Neutrophil (primary cell): ENCODE data around the gene PSD2.

ENCODE experiments used
- H3K27ac ChIP-seq: fragments of 200-600 bp; sonication (generic); 2 replicates; pipeline ENCODE4 v1.5.1; 2016; ENCODE audit warnings: mild to moderate bottlenecking, moderate library complexity
- H3K27me3 ChIP-seq: fragments of 200-600 bp; sonication (generic); 2 replicates; pipeline ENCODE4 v1.6.0; 2016; ENCODE audit warnings: mild to moderate bottlenecking
- H3K36me3 ChIP-seq: fragments of 200-600 bp; sonication (generic); 2 replicates; pipeline ENCODE4 v1.5.1; 2017
- H3K4me1 ChIP-seq, 2 experiments: fragments of 200-600 bp in 1 of 2; sonication (generic) in 1 of 2; 1 replicate in 1 of 2; 2 replicates in 1 of 2; pipeline versions ENCODE4 v1.5.1 to v1.6.1; 2013 to 2016; ENCODE audit warnings: low read depth in 1 of 2, low read length in 1 of 2, mild to moderate bottlenecking in 1 of 2, moderate library complexity in 1 of 2; ENCODE audit not compliant: control insufficient read depth in 1 of 2, insufficient read depth in 1 of 2
- H3K4me3 ChIP-seq, 2 experiments: fragments of 200-600 bp in 1 of 2; sonication (generic) in 1 of 2; 1 replicate in 1 of 2; 2 replicates in 1 of 2; pipeline ENCODE4 v1.5.1; 2013 to 2016; ENCODE audit warnings: low read depth in 1 of 2, low read length in 1 of 2, mild to moderate bottlenecking in 1 of 2, moderate library complexity in 1 of 2
- H3K9me3 ChIP-seq: fragments of 200-600 bp; sonication (generic); 2 replicates; pipeline ENCODE4 v1.5.1; 2016
- TF ChIP-seq, protein P1 (sequence below): fragments of 200-600 bp; sonication (generic); IDR thresholded peaks from 2 replicates; pipeline ENCODE4 v1.5.1; 2016; ENCODE audit warnings: antibody characterized with exemption

PSD2 gene

DNA sequence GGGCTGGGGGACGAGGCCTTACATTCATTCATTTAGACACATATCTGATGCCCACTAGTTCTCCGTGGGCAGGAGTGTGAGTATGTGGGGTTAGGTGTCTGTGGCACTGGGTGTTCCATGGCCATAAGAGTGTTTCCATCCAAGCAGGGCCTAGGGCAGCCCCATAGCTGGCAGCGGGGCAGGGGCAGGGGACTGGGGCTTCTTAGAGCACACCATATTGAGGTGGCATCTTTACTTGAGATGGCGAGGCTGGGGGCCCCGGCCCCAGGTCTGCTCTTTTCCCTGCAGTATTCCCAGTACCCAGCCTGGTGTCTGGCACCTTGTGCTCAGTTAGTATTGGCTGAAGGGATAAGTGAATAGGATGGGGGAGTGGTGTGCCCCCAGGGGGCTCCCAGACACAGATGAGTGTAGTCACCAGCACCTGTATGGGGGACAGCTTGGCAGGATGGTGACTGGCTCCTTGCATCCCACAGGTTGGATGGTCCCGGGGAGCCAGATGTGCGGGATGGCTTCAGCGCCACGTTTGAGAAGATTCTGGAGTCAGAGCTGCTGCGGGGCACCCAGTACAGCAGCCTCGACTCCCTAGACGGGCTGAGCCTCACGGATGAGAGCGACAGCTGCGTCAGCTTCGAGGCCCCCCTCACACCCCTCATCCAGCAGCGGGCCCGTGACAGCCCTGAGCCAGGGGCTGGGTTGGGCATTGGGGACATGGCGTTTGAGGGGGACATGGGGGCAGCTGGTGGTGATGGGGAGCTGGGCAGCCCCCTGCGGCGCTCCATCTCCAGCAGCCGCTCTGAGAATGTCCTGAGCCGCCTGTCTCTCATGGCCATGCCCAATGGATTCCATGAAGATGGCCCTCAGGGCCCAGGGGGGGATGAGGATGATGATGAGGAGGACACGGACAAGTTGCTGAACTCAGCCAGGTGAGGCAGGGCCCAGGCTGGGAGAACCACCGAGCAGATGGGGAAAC, 17.5 kb downstream of the PSD2 start:
- no peak overlapping the region for H3K27ac ChIP-seq
- no peaks in the 10 kb centered on the region for H3K9me3 ChIP-seq
- H3K4me3 ChIP-seq = no peak overlapping the region
- no peaks in the 10 kb centered on the region for H3K4me1 ChIP-seq
- peaks cover 28% of the 10 kb centered on the region for H3K27me3 ChIP-seq
- no peaks in the 10 kb centered on the region for H3K36me3 ChIP-seq
- TF ChIP-seq, protein P1, sequence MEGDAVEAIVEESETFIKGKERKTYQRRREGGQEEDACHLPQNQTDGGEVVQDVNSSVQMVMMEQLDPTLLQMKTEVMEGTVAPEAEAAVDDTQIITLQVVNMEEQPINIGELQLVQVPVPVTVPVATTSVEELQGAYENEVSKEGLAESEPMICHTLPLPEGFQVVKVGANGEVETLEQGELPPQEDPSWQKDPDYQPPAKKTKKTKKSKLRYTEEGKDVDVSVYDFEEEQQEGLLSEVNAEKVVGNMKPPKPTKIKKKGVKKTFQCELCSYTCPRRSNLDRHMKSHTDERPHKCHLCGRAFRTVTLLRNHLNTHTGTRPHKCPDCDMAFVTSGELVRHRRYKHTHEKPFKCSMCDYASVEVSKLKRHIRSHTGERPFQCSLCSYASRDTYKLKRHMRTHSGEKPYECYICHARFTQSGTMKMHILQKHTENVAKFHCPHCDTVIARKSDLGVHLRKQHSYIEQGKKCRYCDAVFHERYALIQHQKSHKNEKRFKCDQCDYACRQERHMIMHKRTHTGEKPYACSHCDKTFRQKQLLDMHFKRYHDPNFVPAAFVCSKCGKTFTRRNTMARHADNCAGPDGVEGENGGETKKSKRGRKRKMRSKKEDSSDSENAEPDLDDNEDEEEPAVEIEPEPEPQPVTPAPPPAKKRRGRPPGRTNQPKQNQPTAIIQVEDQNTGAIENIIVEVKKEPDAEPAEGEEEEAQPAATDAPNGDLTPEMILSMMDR = no peak

DNA sequence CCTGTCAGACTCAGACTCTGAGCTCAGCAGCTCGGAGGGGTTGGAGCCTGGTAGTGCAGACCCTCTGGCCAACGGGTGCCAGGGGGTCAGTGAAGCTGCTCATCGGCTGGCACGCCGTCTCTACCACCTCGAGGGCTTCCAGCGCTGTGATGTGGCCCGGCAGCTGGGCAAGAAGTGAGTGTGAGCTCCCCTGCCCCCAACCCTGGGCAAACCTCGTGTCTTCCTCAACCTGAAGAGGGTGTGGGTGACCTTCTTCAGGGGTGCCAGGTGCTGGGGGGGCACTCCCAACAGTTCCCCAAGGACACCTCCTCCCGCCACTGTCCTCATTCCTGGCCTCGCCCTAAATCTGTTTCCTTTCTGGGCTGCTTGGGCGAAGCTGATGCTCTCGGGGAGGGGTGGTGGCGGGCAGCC, 18.6 kb downstream of the PSD2 start:
- peaks cover 32% of the 10 kb centered on the region for H3K27me3 ChIP-seq
- H3K36me3 ChIP-seq = no peaks in the 10 kb centered on the region
- no peaks in the 10 kb centered on the region for H3K4me1 ChIP-seq
- no peak overlapping the region for H3K27ac ChIP-seq
- no peaks in the 10 kb centered on the region for H3K9me3 ChIP-seq
- no peak overlapping the region for H3K4me3 ChIP-seq
- TF ChIP-seq, protein P1 = no peak

DNA sequence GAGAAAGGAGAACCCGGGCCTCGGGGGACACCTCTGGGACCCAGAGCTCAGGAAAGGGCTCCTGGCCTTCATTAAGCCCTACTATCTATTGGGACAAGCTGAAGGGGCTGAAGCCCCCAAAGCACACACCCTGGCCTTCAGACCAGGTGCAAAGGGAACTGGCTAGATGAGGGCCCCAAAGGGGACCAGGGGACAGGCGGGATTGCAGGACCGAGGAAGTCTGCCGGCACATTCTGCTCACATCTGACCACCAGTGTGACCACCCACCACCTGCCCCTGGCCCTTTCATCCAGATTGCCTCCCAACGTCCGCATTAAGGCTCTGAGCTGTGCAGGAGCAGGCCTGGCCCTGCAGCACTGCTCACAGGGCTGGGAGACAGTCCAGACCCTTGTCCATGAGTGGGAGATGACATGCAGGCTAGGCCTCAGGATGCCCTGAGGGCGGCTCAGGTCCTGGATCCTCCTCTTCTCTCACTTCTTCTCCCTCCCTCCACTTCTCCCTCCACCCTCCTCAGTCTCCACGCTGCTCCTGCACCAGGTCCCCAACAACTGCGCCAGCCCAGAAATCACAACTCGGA, 19.2 kb downstream of the PSD2 start:
- H3K36me3 ChIP-seq = no peaks in the 10 kb centered on the region
- no peaks in the 10 kb centered on the region for H3K9me3 ChIP-seq
- H3K27ac ChIP-seq = no peak overlapping the region
- no peaks in the 10 kb centered on the region for H3K4me1 ChIP-seq
- H3K4me3 ChIP-seq = no peak overlapping the region
- peaks cover 38% of the 10 kb centered on the region for H3K27me3 ChIP-seq
- TF ChIP-seq, protein P1 = no peak

DNA sequence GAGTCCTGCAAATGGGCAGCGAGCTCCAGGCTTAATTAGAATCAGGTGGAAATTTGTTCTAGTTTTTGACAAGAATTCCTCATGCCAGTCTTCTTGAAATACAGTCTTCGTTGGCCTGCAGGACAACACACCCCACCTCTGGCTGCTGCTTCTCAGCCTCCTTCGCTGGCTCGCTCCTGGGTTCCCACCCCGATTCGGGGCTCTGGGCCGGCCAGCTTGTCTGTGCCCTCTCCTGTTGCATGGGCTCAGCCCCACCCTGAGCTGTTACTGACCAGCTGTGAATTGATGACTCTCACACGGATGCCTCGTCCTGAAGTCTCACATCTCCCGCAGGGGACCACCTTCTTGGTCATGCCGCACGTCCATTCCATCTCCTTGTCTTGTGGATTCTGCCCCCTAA, 21.0 kb downstream of the PSD2 start:
- Histone ChIP-seq H3K27ac (no peak overlapping the region), H3K27me3 (peaks cover 44% of the 10 kb centered on the region), H3K36me3 (no peaks in the 10 kb centered on the region), H3K4me3 (no peak overlapping the region), H3K9me3 (no peaks in the 10 kb centered on the region), H3K4me1 (no peaks in the 10 kb centered on the region)
- TF ChIP-seq, protein P1 = no peak

DNA sequence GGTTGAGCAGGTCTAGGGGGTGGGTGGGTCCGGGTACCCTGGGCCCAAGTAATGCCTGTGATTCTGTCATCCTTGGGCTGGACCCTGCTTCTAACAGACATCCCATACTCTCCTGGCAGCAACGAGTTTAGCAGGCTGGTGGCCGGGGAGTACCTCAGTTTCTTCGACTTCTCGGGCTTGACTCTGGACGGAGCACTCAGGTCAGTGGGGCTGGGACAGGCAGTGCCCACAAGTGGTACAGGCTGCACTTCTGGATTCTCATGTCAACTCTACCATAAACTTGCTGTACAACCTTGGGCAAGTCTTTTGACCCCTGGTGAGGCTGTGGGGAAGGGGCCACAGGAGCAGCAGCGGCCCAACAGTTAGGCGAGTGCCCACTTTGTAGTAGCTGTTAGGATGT, 21.8 kb downstream of the PSD2 start:
- peaks cover 44% of the 10 kb centered on the region for H3K27me3 ChIP-seq
- TF ChIP-seq, protein P1 = no peak

More for the DNA sequence above, 21.8 kb downstream of the PSD2 start:
- H3K27ac ChIP-seq = no peak overlapping the region
- no peaks in the 10 kb centered on the region for H3K36me3 ChIP-seq
- H3K9me3 ChIP-seq = no peaks in the 10 kb centered on the region
- no peaks in the 10 kb centered on the region for H3K4me1 ChIP-seq
- H3K4me3 ChIP-seq = no peak overlapping the region
